B cell (primary cell): ENCODE measurements around the gene SYTL1.

ENCODE experiments used
- CTCF ChIP-seq: fragments of 200-600 bp; IDR thresholded peaks from one replicate; pipeline ENCODE4 v1.8.0; 2022; ENCODE audit warnings: antibody characterized with exemption, mild to moderate bottlenecking
- EZH2 ChIP-seq: IDR thresholded peaks from 2 replicates; pipeline ENCODE4 v1.6.1; 2012; ENCODE audit warnings: borderline replicate concordance, low read depth, mild to moderate bottlenecking, moderate library complexity, low read length; ENCODE audit not compliant: insufficient read depth, poor library complexity, severe bottlenecking

- TF ChIP-seq CTCF (no peak), EZH2 (no peak)
Measured at GRCh38 chr1:27367160-27367650, 25.4 kb downstream of the SYTL1 start.
